GM23338 (cell line): ENCODE data around the gene B3GNT9.

Source experiments
- CREB1 ChIP-seq: fragments of 250-450 bp; sonication (Bioruptor Pico); IDR thresholded peaks from 2 replicates; pipeline ENCODE4 v1.5.0; 2020; ENCODE audit warnings: low read depth, mild to moderate bottlenecking, moderate library complexity
- EZH2 ChIP-seq: fragments of 200-600 bp; sonication (generic); IDR thresholded peaks from one replicate; pipeline ENCODE4 v1.8.0; 2017; ENCODE audit warnings: antibody characterized with exemption, mild to moderate bottlenecking, low read depth; ENCODE audit not compliant: unreplicated experiment
- EZH2phosphoT487 ChIP-seq: fragments of 200-600 bp; sonication (generic); IDR thresholded peaks from one replicate; pipeline ENCODE4 v1.8.1; 2018; ENCODE audit warnings: antibody characterized with exemption; ENCODE audit not compliant: unreplicated experiment
- JUNB ChIP-seq: IDR thresholded peaks from one replicate; pipeline ENCODE4 v1.6.1; 2016; ENCODE audit warnings: antibody characterized with exemption; ENCODE audit not compliant: unreplicated experiment
- NANOG ChIP-seq: IDR thresholded peaks from 2 replicates; pipeline ENCODE4 v1.6.1; 2016; ENCODE audit warnings: antibody characterized with exemption, borderline replicate concordance
- POLR2AphosphoS5 ChIP-seq: IDR thresholded peaks from 2 replicates; pipeline ENCODE4 v1.6.1; 2016; ENCODE audit warnings: antibody characterized with exemption, low read depth
- STAT1 ChIP-seq: IDR thresholded peaks from one replicate; pipeline ENCODE4 v1.6.1; 2016; ENCODE audit warnings: antibody characterized with exemption; ENCODE audit not compliant: unreplicated experiment
- ZNF114 ChIP-seq: fragments of 250-450 bp; sonication (Bioruptor Pico); IDR thresholded peaks from 2 replicates; pipeline ENCODE4 v1.5.0; 2020; ENCODE audit warnings: mild to moderate bottlenecking, moderate library complexity
- TF ChIP-seq, protein P1 (sequence below), 2 experiments: fragments of 200-600 bp in 1 of 2; sonication (generic) in 1 of 2; conservative IDR thresholded peaks; 2 replicates each; pipeline versions ENCODE4 v1.5.1 to v1.6.1; 2016 to 2017; ENCODE audit warnings: antibody characterized with exemption in 2 of 2, low read depth in 2 of 2, mild to moderate bottlenecking in 2 of 2, moderate library complexity in 1 of 2
- TF ChIP-seq, protein P2 (sequence below): IDR thresholded peaks from one replicate; pipeline ENCODE4 v1.6.1; 2018; ENCODE audit warnings: antibody characterized with exemption; ENCODE audit not compliant: unreplicated experiment
- TF ChIP-seq, protein P3 (sequence below): IDR thresholded peaks from 2 replicates; pipeline ENCODE4 v1.6.1; 2016; ENCODE audit warnings: antibody characterized with exemption

DNA sequence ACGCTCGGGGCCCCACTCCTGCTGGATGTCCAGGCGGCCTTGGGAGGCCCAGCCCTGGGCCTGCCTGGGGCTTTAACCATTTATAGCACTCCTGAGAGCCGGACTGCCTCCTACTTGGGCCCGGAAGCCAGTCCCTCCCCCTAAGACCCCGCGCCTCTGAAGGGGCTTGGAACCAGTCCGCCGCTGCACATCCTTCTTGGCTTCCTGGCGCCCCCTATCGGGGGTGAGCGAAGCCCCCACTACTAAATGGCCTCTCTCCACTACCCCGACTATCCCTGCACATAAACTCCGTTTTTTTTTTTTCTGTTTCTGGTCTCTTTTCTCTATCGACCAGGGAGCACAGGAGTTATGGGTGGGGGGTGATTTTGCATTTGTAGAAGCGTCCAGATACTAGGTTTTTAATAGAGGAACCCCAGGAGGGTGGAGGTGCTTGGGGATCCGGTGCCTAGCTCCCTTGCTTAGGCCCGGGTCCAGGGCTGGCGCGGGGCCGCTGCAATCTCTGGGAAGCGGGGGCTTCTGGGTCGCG, 18.9 kb upstream of the B3GNT9 start:
- TF ChIP-seq POLR2AphosphoS5 (no peak), EZH2phosphoT487 (no peak), CREB1 (CRISPR knock-in tag) (no peak), EZH2 (peak; percentile 72), JUNB (no peak), NANOG (no peak), ZNF114 (CRISPR knock-in tag) (no peak), STAT1 (no peak)
- TF ChIP-seq, protein P1, sequence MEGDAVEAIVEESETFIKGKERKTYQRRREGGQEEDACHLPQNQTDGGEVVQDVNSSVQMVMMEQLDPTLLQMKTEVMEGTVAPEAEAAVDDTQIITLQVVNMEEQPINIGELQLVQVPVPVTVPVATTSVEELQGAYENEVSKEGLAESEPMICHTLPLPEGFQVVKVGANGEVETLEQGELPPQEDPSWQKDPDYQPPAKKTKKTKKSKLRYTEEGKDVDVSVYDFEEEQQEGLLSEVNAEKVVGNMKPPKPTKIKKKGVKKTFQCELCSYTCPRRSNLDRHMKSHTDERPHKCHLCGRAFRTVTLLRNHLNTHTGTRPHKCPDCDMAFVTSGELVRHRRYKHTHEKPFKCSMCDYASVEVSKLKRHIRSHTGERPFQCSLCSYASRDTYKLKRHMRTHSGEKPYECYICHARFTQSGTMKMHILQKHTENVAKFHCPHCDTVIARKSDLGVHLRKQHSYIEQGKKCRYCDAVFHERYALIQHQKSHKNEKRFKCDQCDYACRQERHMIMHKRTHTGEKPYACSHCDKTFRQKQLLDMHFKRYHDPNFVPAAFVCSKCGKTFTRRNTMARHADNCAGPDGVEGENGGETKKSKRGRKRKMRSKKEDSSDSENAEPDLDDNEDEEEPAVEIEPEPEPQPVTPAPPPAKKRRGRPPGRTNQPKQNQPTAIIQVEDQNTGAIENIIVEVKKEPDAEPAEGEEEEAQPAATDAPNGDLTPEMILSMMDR (conservative IDR thresholded peaks at IDR 0.05; ENCODE audit: low read depth in 2 of 2) = peak; percentile 81 to 91
- TF ChIP-seq, protein P2, sequence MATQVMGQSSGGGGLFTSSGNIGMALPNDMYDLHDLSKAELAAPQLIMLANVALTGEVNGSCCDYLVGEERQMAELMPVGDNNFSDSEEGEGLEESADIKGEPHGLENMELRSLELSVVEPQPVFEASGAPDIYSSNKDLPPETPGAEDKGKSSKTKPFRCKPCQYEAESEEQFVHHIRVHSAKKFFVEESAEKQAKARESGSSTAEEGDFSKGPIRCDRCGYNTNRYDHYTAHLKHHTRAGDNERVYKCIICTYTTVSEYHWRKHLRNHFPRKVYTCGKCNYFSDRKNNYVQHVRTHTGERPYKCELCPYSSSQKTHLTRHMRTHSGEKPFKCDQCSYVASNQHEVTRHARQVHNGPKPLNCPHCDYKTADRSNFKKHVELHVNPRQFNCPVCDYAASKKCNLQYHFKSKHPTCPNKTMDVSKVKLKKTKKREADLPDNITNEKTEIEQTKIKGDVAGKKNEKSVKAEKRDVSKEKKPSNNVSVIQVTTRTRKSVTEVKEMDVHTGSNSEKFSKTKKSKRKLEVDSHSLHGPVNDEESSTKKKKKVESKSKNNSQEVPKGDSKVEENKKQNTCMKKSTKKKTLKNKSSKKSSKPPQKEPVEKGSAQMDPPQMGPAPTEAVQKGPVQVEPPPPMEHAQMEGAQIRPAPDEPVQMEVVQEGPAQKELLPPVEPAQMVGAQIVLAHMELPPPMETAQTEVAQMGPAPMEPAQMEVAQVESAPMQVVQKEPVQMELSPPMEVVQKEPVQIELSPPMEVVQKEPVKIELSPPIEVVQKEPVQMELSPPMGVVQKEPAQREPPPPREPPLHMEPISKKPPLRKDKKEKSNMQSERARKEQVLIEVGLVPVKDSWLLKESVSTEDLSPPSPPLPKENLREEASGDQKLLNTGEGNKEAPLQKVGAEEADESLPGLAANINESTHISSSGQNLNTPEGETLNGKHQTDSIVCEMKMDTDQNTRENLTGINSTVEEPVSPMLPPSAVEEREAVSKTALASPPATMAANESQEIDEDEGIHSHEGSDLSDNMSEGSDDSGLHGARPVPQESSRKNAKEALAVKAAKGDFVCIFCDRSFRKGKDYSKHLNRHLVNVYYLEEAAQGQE = no peak
- TF ChIP-seq, protein P3, sequence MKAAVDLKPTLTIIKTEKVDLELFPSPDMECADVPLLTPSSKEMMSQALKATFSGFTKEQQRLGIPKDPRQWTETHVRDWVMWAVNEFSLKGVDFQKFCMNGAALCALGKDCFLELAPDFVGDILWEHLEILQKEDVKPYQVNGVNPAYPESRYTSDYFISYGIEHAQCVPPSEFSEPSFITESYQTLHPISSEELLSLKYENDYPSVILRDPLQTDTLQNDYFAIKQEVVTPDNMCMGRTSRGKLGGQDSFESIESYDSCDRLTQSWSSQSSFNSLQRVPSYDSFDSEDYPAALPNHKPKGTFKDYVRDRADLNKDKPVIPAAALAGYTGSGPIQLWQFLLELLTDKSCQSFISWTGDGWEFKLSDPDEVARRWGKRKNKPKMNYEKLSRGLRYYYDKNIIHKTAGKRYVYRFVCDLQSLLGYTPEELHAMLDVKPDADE = no peak
